HL-60 (cell line): ENCODE measurements around the gene TNXB.

Experiments used
- POLR2AphosphoS5 ChIP-seq: IDR thresholded peaks from 2 replicates; pipeline ENCODE4 v1.6.1; 2012; ENCODE audit warnings: low read depth
- REST ChIP-seq: IDR thresholded peaks from 2 replicates; pipeline ENCODE4 v1.6.1; 2012; ENCODE audit warnings: low read depth; ENCODE audit not compliant: insufficient replicate concordance
- TF ChIP-seq, protein P1 (sequence below): IDR thresholded peaks from one replicate; pipeline ENCODE4 v1.5.1; 2011; ENCODE audit warnings: low read length, control low read depth, inconsistent platforms; ENCODE audit not compliant: insufficient read depth

DNA sequence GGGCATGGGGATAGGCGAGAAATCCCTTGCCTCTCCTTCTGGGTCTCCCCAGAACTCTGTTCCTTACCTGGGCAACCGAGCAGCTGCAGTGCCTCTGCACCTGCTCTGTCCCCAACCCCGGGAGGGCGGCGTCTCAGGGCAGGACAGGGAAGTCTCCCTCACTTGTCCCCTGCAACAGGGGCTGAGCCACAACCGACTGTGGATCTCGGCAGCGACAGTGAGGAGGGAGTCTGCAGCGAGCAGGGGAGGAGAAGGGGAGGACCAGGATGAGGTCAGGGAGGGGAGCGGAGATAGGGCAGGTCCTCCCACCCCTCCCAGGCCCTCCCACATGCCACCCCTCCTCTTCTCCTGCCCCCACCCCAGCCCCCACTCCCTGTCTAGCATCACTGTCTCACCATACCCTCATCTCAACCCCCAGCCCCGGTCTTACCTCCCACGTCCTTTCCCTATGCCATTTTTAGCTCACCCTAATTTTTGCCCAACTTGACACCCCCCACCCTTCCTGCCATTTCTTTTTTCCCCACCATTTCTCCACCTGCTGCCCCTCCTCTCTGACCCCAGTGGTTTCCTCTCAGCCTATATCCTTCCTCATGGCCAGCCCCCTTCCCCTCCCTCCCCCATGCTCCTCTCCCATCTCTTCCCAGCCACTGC lies at the start of gene TNXB:
- no peak for TF ChIP-seq REST
- TF ChIP-seq, protein P1, sequence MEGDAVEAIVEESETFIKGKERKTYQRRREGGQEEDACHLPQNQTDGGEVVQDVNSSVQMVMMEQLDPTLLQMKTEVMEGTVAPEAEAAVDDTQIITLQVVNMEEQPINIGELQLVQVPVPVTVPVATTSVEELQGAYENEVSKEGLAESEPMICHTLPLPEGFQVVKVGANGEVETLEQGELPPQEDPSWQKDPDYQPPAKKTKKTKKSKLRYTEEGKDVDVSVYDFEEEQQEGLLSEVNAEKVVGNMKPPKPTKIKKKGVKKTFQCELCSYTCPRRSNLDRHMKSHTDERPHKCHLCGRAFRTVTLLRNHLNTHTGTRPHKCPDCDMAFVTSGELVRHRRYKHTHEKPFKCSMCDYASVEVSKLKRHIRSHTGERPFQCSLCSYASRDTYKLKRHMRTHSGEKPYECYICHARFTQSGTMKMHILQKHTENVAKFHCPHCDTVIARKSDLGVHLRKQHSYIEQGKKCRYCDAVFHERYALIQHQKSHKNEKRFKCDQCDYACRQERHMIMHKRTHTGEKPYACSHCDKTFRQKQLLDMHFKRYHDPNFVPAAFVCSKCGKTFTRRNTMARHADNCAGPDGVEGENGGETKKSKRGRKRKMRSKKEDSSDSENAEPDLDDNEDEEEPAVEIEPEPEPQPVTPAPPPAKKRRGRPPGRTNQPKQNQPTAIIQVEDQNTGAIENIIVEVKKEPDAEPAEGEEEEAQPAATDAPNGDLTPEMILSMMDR = no peak
- TF ChIP-seq POLR2AphosphoS5 = no peak
